CD14-positive monocyte (primary cell): ENCODE measurements around the gene CALM1. TPM values are rescaled to one million over a fixed set of nuclear protein-coding genes. Genes with fewer than 3 reads are reported as not detected.

ENCODE experiments used
- DNase-seq, 3 donors: peaks; one replicate each; pipeline ENCODE4 v3.0.0-alpha.2; 2011 to 2022
- H2AFZ ChIP-seq: 2 replicates; pipeline ENCODE4 v1.6.0; 2012; ENCODE audit warnings: mild to moderate bottlenecking, low read depth, low read length, inconsistent platforms; ENCODE audit not compliant: insufficient read depth, poor library complexity, severe bottlenecking
- H3K27ac ChIP-seq, 2 donors: 1 replicate in 1 of 2; 2 replicates in 1 of 2; pipeline ENCODE4 v1.5.1; 2012 to 2013; ENCODE audit warnings: low read length in 2 of 2, control low read depth in 1 of 2, inconsistent platforms in 1 of 2, low read depth in 1 of 2, mild to moderate bottlenecking in 1 of 2
- H3K27me3 ChIP-seq, 2 donors: one replicate each; pipeline versions ENCODE4 v1.6.0 to v1.6.1; 2011 to 2013; ENCODE audit warnings: low read length in 2 of 2; ENCODE audit not compliant: control insufficient read depth in 2 of 2, insufficient read depth in 2 of 2
- H3K36me3 ChIP-seq, 2 donors: replicated peaks in 1 of 2; 1 replicate in 1 of 2; 2 replicates in 1 of 2; pipeline versions ENCODE4 v1.5.1 to v1.6.1; 2012 to 2013; ENCODE audit warnings: low read length in 2 of 2, control low read depth in 1 of 2, inconsistent platforms in 1 of 2, mild to moderate bottlenecking in 1 of 2; ENCODE audit not compliant: insufficient read depth in 2 of 2, control insufficient read depth in 1 of 2
- H3K4me1 ChIP-seq, 2 donors: 1 replicate in 1 of 2; 2 replicates in 1 of 2; pipeline versions ENCODE4 v1.5.1 to v1.6.1; 2012 to 2013; ENCODE audit warnings: low read length in 2 of 2, control low read depth in 1 of 2, inconsistent platforms in 1 of 2, mild to moderate bottlenecking in 1 of 2, moderate library complexity in 1 of 2; ENCODE audit not compliant: insufficient read depth in 2 of 2, control insufficient read depth in 1 of 2
- H3K4me2 ChIP-seq: replicated peaks from 2 replicates; pipeline ENCODE3; 2012; ENCODE audit warnings: low read length, moderate library complexity, mild to moderate bottlenecking; ENCODE audit not compliant: poor library complexity, severe bottlenecking; ENCODE audit errors: extremely low read depth
- H3K4me3 ChIP-seq, 3 experiments: fragments of 200-600 bp in 1 of 3; sonication (generic) in 1 of 3; replicated peaks in 1 of 3; 1 replicate in 2 of 3; 2 replicates in 1 of 3; pipeline ENCODE4 v1.5.1; 2011 to 2013; ENCODE audit warnings: low read length in 3 of 3, mild to moderate bottlenecking in 3 of 3, control low read depth in 2 of 3, low read depth in 2 of 3, inconsistent platforms in 1 of 3, moderate library complexity in 1 of 3
- H3K79me2 ChIP-seq: 2 replicates; pipeline ENCODE4 v1.6.0; 2012; ENCODE audit warnings: mild to moderate bottlenecking, control low read depth, inconsistent platforms, low read length, moderate library complexity; ENCODE audit not compliant: insufficient read depth
- H3K9ac ChIP-seq: 2 replicates; pipeline ENCODE4 v1.6.0; 2017; ENCODE audit warnings: low read length, mild to moderate bottlenecking; ENCODE audit not compliant: insufficient read depth, poor library complexity, severe bottlenecking
- H3K9me3 ChIP-seq, 2 donors: replicated peaks in 1 of 2; 1 replicate in 1 of 2; 2 replicates in 1 of 2; pipeline versions ENCODE4 v1.5.1 to v1.6.1; 2012 to 2013; ENCODE audit warnings: low read length in 2 of 2, control low read depth in 1 of 2; ENCODE audit not compliant: control insufficient read depth in 1 of 2, insufficient read depth in 1 of 2
- H4K20me1 ChIP-seq: 2 replicates; pipeline ENCODE4 v1.6.0; 2012; ENCODE audit warnings: mild to moderate bottlenecking, low read length, control low read depth, moderate library complexity; ENCODE audit not compliant: insufficient read depth
- H3K27ac Mint-ChIP-seq, 7 donors: one replicate each; pipeline ENCODE4 v1.8.0; 2020; ENCODE audit warnings: mild to moderate bottlenecking in 7 of 7, mixed read lengths in 7 of 7, moderate library complexity in 6 of 7, inconsistent platforms in 2 of 7
- H3K27me3 Mint-ChIP-seq, 3 donors: one replicate each; pipeline ENCODE4 v1.8.0; 2021 to 2022; ENCODE audit warnings: low read depth in 3 of 3, mild to moderate bottlenecking in 3 of 3, mixed read lengths in 3 of 3, moderate library complexity in 3 of 3, inconsistent platforms in 1 of 3
- H3K36me3 Mint-ChIP-seq, 2 donors: one replicate each; pipeline ENCODE4 v1.8.0; 2020; ENCODE audit warnings: mixed read lengths in 2 of 2, inconsistent platforms in 1 of 2, mild to moderate bottlenecking in 1 of 2
- H3K4me1 Mint-ChIP-seq: one replicate; pipeline ENCODE4 v1.8.0; 2020; ENCODE audit warnings: mild to moderate bottlenecking, mixed read lengths
- H3K4me3 Mint-ChIP-seq, 2 donors: one replicate each; pipeline ENCODE4 v1.8.0; 2020; ENCODE audit warnings: mild to moderate bottlenecking in 2 of 2, mixed read lengths in 2 of 2, moderate library complexity in 1 of 2
- H3K9me3 Mint-ChIP-seq, 7 donors: one replicate each; pipeline ENCODE4 v1.8.0; 2020 to 2022; ENCODE audit warnings: mixed read lengths in 7 of 7, mild to moderate bottlenecking in 6 of 7, moderate library complexity in 6 of 7, inconsistent platforms in 2 of 7
- WGBS: methylation state at CpG from one replicate; pipeline ENCODE4 v1.1.5; 2013; ENCODE audit warnings: missing lambda C conversion rate; ENCODE audit not compliant: insufficient coverage; 5-methylcytosine and 5-hydroxymethylcytosine counted together
- intact Hi-C, 2 donors: fragments of 100-400 bp; cut with micrococcal nuclease; formaldehyde crosslinking; loops; one replicate each; pipeline versions ENCODE4 v1.15.0 to v1.15.1; 2023
- polyA plus RNA-seq, 3 donors: library from polyadenylated mRNA; depleted of rRNA in 1 of 3; unstranded in 2 of 3; stranded (reverse) in 1 of 3; fragments of 300-500 nt in 2 of 3; fragments of >200 nt in 1 of 3; fragmentation: Illumina TruSeq in 2 of 3; gene quantifications; 1 replicate in 2 of 3; 2 replicates in 1 of 3; pipeline ENCODE4 v1.2.3, GENCODE V29; 2012 to 2021
- TF ChIP-seq, protein P1 (sequence below): fragments of 200-600 bp; IDR thresholded peaks from one replicate; pipeline ENCODE4 v1.8.0; 2022; ENCODE audit warnings: antibody characterized with exemption, mild to moderate bottlenecking

The CALM1 gene
- polyA plus RNA-seq, 3 donors: 277 to 912 (median 906) TPM

- Mint-ChIP-seq H3K27me3 (peaks cover 0 to 4% (median 3%) of the 10 kb centered on the region in 3 donors), H3K27ac (no peak overlapping the region), H3K36me3 (no peaks in the 10 kb centered on the region), H3K4me1 (peaks cover 9% of the 10 kb centered on the region), H3K9me3 (peaks cover 0 to 1% (median 0%) of the 10 kb centered on the region in 7 donors), H3K4me3 (no peak overlapping the region)
- no peak for DNase-seq
- intact Hi-C loops: no loop called here
- Histone ChIP-seq H3K4me2 (no peak overlapping the region), H4K20me1 (no peaks in the 10 kb centered on the region), H3K36me3 (no peaks in the 10 kb centered on the region), H3K9ac (no peak overlapping the region), H3K27me3 (no peaks in the 10 kb centered on the region), H2AFZ (no peak overlapping the region), H3K79me2 (no peaks in the 10 kb centered on the region), H3K9me3 (no peaks in the 10 kb centered on the region), H3K4me1 (peaks cover 0 to 7% of the 10 kb centered on the region in 2 donors), H3K27ac (no peak overlapping the region), H3K4me3 (no peak overlapping the region)
- 90% methylated on average over 8 of the region's 30 CpGs for WGBS
- TF ChIP-seq, protein P1, sequence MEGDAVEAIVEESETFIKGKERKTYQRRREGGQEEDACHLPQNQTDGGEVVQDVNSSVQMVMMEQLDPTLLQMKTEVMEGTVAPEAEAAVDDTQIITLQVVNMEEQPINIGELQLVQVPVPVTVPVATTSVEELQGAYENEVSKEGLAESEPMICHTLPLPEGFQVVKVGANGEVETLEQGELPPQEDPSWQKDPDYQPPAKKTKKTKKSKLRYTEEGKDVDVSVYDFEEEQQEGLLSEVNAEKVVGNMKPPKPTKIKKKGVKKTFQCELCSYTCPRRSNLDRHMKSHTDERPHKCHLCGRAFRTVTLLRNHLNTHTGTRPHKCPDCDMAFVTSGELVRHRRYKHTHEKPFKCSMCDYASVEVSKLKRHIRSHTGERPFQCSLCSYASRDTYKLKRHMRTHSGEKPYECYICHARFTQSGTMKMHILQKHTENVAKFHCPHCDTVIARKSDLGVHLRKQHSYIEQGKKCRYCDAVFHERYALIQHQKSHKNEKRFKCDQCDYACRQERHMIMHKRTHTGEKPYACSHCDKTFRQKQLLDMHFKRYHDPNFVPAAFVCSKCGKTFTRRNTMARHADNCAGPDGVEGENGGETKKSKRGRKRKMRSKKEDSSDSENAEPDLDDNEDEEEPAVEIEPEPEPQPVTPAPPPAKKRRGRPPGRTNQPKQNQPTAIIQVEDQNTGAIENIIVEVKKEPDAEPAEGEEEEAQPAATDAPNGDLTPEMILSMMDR: no peak
Observed at GRCh38 chr14:90454041-90455000, 57.5 kb downstream of the CALM1 start.

DNA sequence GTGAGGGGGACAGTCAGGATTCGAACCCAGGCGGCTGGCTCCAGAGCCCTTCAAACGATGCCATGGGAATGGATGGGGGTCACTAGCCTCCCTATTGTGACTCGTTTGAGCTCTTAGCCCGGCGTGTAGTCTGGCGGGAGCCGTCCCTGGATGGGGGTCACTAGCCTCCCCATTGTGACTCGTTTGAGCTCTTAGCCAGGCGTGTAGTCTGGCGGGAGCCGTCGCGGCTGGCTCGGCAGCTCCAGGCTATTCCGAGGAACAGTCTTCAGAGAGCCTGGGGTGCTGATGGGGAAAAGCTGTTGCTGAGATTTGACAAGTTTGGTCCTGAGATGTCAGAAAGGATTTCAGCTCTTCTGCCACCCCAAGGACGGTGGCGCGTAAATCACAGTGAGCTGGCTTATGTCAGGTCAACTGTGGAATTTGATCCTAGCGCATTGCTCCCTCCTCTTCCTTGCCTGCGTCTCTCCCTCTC lies 58.3 kb downstream of the CALM1 start:
- H3K4me1 Mint-ChIP-seq: peaks cover 9% of the 10 kb centered on the region
- WGBS: 95% methylated on average over 10 of the region's 21 CpGs
- Histone ChIP-seq H3K4me3 (no peak overlapping the region), H3K9ac (no peak overlapping the region), H3K9me3 (no peaks in the 10 kb centered on the region), H3K4me1 (peaks cover 0 to 7% of the 10 kb centered on the region in 2 donors), H3K79me2 (no peaks in the 10 kb centered on the region), H3K27me3 (no peaks in the 10 kb centered on the region), H3K27ac (no peak overlapping the region), H3K36me3 (no peaks in the 10 kb centered on the region), H3K4me2 (no peak overlapping the region), H2AFZ (no peak overlapping the region), H4K20me1 (no peaks in the 10 kb centered on the region)
- H3K27ac Mint-ChIP-seq: no peak overlapping the region
- H3K36me3 Mint-ChIP-seq: no peaks in the 10 kb centered on the region
- intact Hi-C loops: no loop called here
- H3K27me3 Mint-ChIP-seq: peaks cover 0 to 4% (median 3%) of the 10 kb centered on the region in 3 donors
- H3K4me3 Mint-ChIP-seq: no peak overlapping the region
- no peak for DNase-seq
- no peaks in the 10 kb centered on the region for H3K9me3 Mint-ChIP-seq
- TF ChIP-seq, protein P1: no peak
